DND-41 (cell line): Measurements from ENCODE around the gene LCT.

ENCODE experiments used
- CTCF ChIP-seq: IDR thresholded peaks from 2 replicates; pipeline ENCODE4 v1.5.1; 2012; ENCODE audit warnings: borderline replicate concordance, low read length, moderate library complexity, mild to moderate bottlenecking; ENCODE audit not compliant: poor library complexity, severe bottlenecking; ENCODE audit errors: extremely low read depth
- EZH2 ChIP-seq: IDR thresholded peaks from 3 replicates; pipeline ENCODE4 v1.6.1; 2012; ENCODE audit warnings: borderline replicate concordance, low read depth, mild to moderate bottlenecking, moderate library complexity, low read length, inconsistent platforms; ENCODE audit not compliant: severe bottlenecking

DNA sequence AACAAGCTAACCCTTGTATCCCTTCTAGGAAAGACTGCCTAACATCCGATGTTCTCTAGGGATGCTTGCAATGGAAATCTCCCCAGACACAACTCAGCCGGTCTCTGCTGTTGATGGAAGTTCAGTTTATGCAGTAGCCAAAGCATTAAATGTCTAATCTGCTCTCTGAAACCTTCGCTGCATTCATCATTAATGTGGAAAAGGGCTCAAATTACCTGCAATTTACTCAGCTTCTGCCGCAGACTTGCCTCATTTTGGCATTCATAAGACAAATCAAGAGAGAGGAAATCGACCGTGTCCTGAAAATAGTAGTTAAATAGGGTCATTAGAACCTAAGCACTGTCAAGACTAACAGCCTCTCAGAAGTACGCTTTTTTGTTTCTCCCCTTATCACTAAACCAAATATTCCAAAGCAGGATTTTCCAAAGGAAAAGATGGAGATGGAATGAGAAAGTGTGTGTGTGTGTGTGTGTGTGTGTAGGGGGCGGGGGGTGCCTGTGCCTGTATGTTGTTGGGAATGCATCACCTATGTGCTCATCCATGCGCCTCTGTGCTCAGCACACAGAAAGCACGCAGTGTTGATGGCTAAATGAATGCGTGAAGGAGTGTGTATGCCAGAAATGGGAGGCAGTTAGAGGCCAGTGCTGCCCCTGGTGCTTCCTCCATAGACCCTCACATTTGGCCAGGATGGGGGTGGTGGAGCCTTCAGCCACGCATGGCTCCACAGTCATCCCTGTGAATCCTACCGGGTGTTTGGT is 7.4 kb downstream of the LCT start:
- TF ChIP-seq CTCF (no peak), EZH2 (no peak)
